ENCODE results near the gene CSTF3. TPM values are rescaled to one million over a fixed set of nuclear protein-coding genes. Genes with fewer than 3 reads are reported as not detected.
"Not testable (repeated sequence)": the region's sequence is repeated elsewhere in the genome, so short reads cannot be mapped to it uniquely, and the experiment has no call there.

The CSTF3 gene
- total RNA-seq, 2 experiments from 2014 or later = 31.9 to 55.7 TPM

- BruUV-seq (replicated peaks) = no TSS peak
These were observed 18.1 kb upstream of the CSTF3 start for GRCh38 chr11:33179348-33179803.

GRCh38 chr11:33178443-33179180 is 17.3 kb upstream of the CSTF3 start:
- H3K9me3 ChIP-seq (ENCODE audit: low read length) = no peaks in the 10 kb centered on the region
- no peaks in the 10 kb centered on the region for H3K79me2 ChIP-seq (ENCODE audit: insufficient read depth, low read depth, low read length)
- no peak for DNase-seq (ENCODE audit: low spot score)
- TF ChIP-seq CTCF (conservative IDR thresholded peaks at IDR 0.05; ENCODE audit: low read length) (no peak), EZH2phosphoT487 (IDR thresholded peaks at IDR 0.05; ENCODE audit: borderline replicate concordance, low read depth, low read length) (no peak)
- CTCF ChIA-PET (ENCODE audit: unreplicated experiment) = no interaction called here
- POLR2A ChIA-PET = no interaction called here
- no peaks in the 10 kb centered on the region for H3K36me3 ChIP-seq (ENCODE audit: insufficient read depth, low read length)
- H3K4me1 ChIP-seq (ENCODE audit: insufficient read depth, low read length, poor library complexity, severe bottlenecking) = no peaks in the 10 kb centered on the region
- H3K4me2 ChIP-seq (ENCODE audit: low read length) = no peak overlapping the region
- BruUV-seq (replicated peaks) = no TSS peak
- H4K20me1 ChIP-seq (ENCODE audit: insufficient read depth, low read length) = no peaks in the 10 kb centered on the region
- no peak overlapping the region for H2AFZ ChIP-seq (ENCODE audit: low read length)
- intact Hi-C loops (cut with micrococcal nuclease; ENCODE audit: unreplicated experiment) = no loop called here
- no peak overlapping the region for H3K27ac ChIP-seq (ENCODE audit: low read depth, low read length, poor library complexity, severe bottlenecking)
- no peaks in the 10 kb centered on the region for H3K9me2 ChIP-seq (ENCODE audit: insufficient read depth, low read length)
- H3K4me3 ChIP-seq (ENCODE audit: low read depth, low read length, poor library complexity, severe bottlenecking) = no peak overlapping the region

More at GRCh38 chr11:33179348-33179803, 18.1 kb upstream of the CSTF3 start:
- H3K4me2 ChIP-seq (ENCODE audit: low read length) = no peak overlapping the region
- ChIA-PET POLR2A (interaction anchor here (0.6 to 0.9 kb wide), 2 partner anchors 80 to 761 kb away, joined by 3 read pairs; no protein-coding TSS in a partner anchor), CTCF (ENCODE audit: unreplicated experiment) (no interaction called here)
- no peaks in the 10 kb centered on the region for H3K9me2 ChIP-seq (ENCODE audit: insufficient read depth, low read length)
- no peaks in the 10 kb centered on the region for H3K36me3 ChIP-seq (ENCODE audit: insufficient read depth, low read length)
- no peaks in the 10 kb centered on the region for H3K79me2 ChIP-seq (ENCODE audit: insufficient read depth, low read depth, low read length)
- TF ChIP-seq EZH2phosphoT487 (IDR thresholded peaks at IDR 0.05; ENCODE audit: borderline replicate concordance, low read depth, low read length) (no peak), CTCF (conservative IDR thresholded peaks at IDR 0.05; ENCODE audit: low read length) (no peak)
- H4K20me1 ChIP-seq (ENCODE audit: insufficient read depth, low read length) = no peaks in the 10 kb centered on the region
- intact Hi-C loops (cut with micrococcal nuclease; ENCODE audit: unreplicated experiment) = no loop called here
- no peak for DNase-seq (ENCODE audit: low spot score)
- no peak overlapping the region for H3K27ac ChIP-seq (ENCODE audit: low read depth, low read length, poor library complexity, severe bottlenecking)
- H2AFZ ChIP-seq (ENCODE audit: low read length) = no peak overlapping the region
- no peaks in the 10 kb centered on the region for H3K9me3 ChIP-seq (ENCODE audit: low read length)
- H3K4me1 ChIP-seq (ENCODE audit: insufficient read depth, low read length, poor library complexity, severe bottlenecking) = no peaks in the 10 kb centered on the region
- H3K4me3 ChIP-seq (ENCODE audit: low read depth, low read length, poor library complexity, severe bottlenecking) = no peak overlapping the region

- TF ChIP-seq CTCF (conservative IDR thresholded peaks at IDR 0.05; ENCODE audit: low read length) (no peak), EZH2phosphoT487 (IDR thresholded peaks at IDR 0.05; ENCODE audit: borderline replicate concordance, low read depth, low read length) (no peak)
- no peak overlapping the region for H3K4me3 ChIP-seq (ENCODE audit: low read depth, low read length, poor library complexity, severe bottlenecking)
- no peak overlapping the region for H3K4me2 ChIP-seq (ENCODE audit: low read length)
- intact Hi-C loops (cut with micrococcal nuclease; ENCODE audit: unreplicated experiment) = no loop called here
- H3K4me1 ChIP-seq (ENCODE audit: insufficient read depth, low read length, poor library complexity, severe bottlenecking) = no peaks in the 10 kb centered on the region
- no peak overlapping the region for H2AFZ ChIP-seq (ENCODE audit: low read length)
- BruUV-seq (replicated peaks) = no TSS peak
- H3K36me3 ChIP-seq (ENCODE audit: insufficient read depth, low read length) = no peaks in the 10 kb centered on the region
- no peak for DNase-seq (ENCODE audit: low spot score)
- POLR2A ChIA-PET = interaction anchor here (0.7 to 1.2 kb wide), 2 partner anchors 10 to 19 kb away, joined by 3 to 4 read pairs; no protein-coding TSS in a partner anchor
- no peaks in the 10 kb centered on the region for H4K20me1 ChIP-seq (ENCODE audit: insufficient read depth, low read length)
- no peaks in the 10 kb centered on the region for H3K9me2 ChIP-seq (ENCODE audit: insufficient read depth, low read length)
- H3K79me2 ChIP-seq (ENCODE audit: insufficient read depth, low read depth, low read length) = no peaks in the 10 kb centered on the region
- no peaks in the 10 kb centered on the region for H3K9me3 ChIP-seq (ENCODE audit: low read length)
- CTCF ChIA-PET (ENCODE audit: unreplicated experiment) = no interaction called here
- H3K27ac ChIP-seq (ENCODE audit: low read depth, low read length, poor library complexity, severe bottlenecking) = no peak overlapping the region
These were observed 16.5 kb upstream of the CSTF3 start for GRCh38 chr11:33177676-33178336.

- POLR2A ChIA-PET = interaction anchor here (0.7 to 1.2 kb wide), 2 partner anchors 20 to 149 kb away, joined by 3 to 4 read pairs; no protein-coding TSS in a partner anchor
- H2AFZ ChIP-seq (ENCODE audit: low read length); H3K36me3 ChIP-seq (ENCODE audit: insufficient read depth, low read length); H4K20me1 ChIP-seq (ENCODE audit: insufficient read depth, low read length); H3K27ac ChIP-seq (ENCODE audit: low read depth, low read length, poor library complexity, severe bottlenecking); H3K9me2 ChIP-seq (ENCODE audit: insufficient read depth, low read length); intact Hi-C loops (cut with micrococcal nuclease; ENCODE audit: unreplicated experiment); H3K4me3 ChIP-seq (ENCODE audit: low read depth, low read length, poor library complexity, severe bottlenecking); H3K9me3 ChIP-seq (ENCODE audit: low read length); DNase-seq (ENCODE audit: low spot score); H3K79me2 ChIP-seq (ENCODE audit: insufficient read depth, low read depth, low read length); H3K4me1 ChIP-seq (ENCODE audit: insufficient read depth, low read length, poor library complexity, severe bottlenecking); H3K4me2 ChIP-seq (ENCODE audit: low read length); CTCF ChIA-PET (ENCODE audit: unreplicated experiment); BruUV-seq (replicated peaks): not testable (repeated sequence)
These were observed 15.5 kb upstream of the CSTF3 start for GRCh38 chr11:33176760-33177159.

Data from OCI-LY7 (cell line).